GM21723 (cell line): ENCODE data around the gene SORL1-AS1.
"Not testable (repeated sequence)": the region's sequence is repeated elsewhere in the genome, so short reads cannot be mapped to it uniquely, and the experiment has no call there.

ENCODE experiments used
- ATAC-seq: cut with Tn5 transposase; IDR thresholded peaks from one replicate; pipeline ENCODE4 v1.9.1; 2021; ENCODE audit warnings: mild to moderate bottlenecking, moderate library complexity; ENCODE audit not compliant: unreplicated experiment

The SORL1-AS1 gene

DNA sequence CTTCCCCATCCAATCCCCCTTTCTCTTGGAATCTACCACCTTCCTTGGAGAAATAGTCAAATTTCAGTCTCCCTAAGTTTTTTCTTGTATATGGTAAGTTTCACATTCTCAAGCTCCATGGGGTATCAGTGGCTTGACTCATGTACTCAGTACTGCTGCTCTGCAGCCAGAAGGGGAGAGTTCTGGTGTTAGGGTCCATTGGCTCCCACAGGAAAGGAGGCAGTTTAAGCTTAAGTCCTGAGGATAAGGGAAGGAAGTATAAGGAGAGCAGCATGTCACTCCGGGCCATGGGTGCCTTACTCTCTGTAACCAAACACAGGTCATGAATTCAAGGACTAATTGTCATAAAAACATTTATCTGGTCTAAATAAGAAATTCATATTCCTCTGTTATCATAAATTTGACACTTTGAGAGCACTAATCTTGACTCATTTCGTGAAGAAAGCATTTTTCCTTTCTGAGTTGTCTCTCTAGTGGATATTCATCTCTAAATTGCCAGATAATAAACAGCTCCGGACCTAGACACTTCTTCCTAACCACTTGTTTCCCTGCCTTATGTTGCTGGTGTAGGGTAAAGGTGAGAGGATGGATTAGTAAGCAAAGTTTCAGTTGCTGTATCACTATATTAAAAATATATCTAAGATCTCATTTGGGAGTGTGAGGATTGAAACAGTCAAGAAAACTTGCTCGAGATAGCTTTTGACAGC, 20.8 kb downstream of the SORL1-AS1 start:
- ATAC-seq = no peak

DNA sequence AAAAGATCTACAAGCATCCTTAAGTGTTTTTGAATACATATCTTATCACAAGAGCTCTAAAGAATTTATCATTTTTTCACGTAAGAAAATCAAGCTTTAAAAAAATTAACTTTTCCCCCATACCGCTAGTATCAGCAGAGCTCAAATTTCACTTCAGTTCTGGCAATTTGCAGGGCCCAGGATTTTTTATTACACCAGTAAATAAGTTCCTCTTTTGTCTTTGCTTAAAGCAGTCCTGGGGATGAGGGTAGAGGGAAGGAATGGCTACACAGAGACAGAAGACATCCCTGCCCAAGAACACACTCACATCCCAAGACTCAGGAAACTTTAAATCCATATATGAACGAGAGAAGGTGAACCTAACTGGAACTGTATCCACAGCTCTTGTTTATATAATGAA, 23.2 kb downstream of the SORL1-AS1 start:
- ATAC-seq = no peak

DNA sequence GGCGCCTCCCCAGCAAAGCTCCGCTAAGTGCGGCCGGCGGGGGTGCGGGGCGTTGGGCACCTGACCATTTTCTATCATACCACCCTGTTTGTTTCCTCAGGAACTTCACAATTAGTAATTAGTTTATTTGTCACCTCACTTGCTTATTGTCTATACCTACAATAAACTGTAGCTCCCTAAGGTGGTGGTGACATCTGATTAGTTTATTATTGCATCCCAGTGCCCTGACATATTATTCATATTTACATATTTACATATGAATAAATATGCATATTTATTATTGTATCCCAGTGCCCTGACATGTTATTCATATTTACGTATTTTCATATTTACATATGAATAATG, 25.4 kb downstream of the SORL1-AS1 start:
- no peak for ATAC-seq

DNA sequence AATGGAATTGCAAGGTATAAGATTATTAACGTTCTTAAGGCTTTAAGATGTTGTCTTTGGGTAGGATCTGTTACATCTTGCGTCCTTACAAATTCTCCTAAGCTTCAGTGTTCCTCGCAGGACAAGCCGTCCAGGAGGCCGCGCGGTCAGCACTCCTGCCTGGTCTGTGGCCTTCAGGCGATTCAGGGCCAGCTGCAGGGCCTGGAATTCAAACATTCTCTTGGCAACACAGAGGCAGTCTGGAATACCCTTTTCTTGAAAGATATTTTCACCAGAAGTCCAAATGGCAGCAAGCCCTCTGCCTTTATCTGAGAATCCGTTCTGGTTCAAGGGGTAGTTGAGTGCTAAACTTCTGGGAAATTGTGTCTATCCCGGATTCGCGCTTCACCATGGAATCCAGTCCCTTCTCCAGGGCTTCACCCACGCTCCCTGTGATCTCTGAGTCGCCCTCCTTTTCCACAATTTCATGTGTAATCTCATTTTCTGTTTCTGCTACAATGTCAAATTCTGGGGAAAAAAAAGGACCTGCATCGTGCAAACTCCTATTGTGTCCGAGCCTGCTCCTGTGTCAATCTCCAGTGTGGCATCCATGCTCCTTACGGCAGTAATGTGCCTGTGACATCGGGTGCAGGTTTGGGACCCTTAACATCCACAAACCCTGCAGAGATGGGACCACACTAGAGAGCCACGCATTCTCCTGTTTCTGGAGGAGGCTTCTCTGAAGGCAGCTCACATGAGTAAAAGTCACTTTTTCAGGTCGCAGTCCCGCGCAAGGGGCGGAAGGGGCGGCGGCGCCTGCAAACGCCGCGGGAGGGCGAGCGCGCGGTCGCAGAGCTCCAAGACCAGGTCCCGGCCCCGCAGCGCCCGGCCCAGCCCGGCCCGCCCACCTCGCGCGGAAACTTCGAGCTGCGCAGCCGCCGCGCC, 26.0 kb downstream of the SORL1-AS1 start:
- ATAC-seq = peak; percentile 41

DNA sequence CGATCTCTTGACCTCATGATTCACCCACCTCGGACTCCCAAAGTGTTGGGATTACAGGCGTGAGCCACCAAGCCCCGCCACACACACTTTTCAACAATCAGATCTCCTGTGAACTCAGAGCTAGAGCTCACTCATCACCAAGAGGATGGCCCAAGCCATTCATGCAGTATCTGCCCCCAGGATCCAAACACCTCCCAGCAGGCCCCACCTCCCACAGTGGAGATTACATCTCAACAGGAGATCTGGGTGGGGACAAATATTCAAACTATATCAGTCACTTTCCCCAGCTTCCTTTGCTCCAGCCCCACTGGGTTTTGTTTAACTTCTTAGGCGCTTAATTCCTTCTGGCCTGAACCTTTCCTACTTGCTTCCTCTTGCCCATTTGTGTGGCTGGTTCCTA, 26.9 kb downstream of the SORL1-AS1 start:
- ATAC-seq = no peak

DNA sequence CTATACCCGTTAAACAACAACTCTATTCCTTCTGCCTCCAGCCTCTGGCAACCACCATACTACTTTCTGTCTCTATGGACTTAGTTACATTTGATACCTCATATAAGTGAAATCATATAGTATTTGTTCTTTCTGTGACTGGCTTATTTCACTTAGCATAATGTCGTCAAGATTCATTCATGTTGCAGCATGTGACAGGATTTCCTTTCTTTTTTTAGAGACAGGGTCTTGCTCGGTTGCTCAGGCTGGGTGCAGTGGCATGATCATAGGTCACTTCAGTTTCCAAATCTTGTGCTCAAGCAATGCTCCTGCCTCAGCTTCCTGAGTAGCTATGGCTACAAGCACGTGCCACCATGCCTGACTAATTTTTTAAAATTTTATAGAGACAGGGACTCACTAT, 30.1 kb downstream of the SORL1-AS1 start:
- no peak for ATAC-seq

DNA sequence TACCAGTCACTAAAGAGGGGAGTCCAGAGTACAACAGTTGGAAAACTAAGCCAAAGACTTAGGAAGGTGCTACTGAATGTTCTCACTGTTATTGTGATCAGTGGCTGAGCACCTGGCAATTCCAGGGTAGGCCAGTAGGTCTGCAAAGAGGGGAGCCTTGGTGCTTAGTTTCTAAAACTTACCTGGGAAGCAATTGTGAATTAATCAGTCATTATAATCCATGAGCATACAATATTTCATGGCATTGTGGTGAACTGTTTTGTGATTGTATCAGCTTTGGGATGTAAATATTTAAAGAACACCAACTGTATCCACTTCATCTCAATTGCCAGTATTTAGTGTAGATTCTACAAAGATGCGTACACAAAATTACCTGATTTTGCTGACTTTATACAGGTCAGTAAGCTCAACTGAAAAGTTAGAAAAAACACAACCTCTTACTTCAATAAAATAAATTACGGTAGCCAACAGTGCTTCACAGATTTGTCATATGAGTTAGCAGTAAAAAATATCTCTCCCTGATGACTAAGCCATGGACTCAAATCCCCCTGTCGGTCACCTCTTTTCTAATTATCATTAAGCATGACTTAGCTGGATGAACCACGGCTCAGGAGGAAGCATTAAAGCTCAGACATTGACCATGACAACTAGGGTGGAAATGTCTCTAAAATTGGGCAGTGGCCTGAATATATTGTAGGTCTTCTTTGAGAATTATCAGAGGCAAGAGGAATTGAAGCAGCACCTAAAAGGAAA, 31.4 kb downstream of the SORL1-AS1 start:
- ATAC-seq = no peak

DNA sequence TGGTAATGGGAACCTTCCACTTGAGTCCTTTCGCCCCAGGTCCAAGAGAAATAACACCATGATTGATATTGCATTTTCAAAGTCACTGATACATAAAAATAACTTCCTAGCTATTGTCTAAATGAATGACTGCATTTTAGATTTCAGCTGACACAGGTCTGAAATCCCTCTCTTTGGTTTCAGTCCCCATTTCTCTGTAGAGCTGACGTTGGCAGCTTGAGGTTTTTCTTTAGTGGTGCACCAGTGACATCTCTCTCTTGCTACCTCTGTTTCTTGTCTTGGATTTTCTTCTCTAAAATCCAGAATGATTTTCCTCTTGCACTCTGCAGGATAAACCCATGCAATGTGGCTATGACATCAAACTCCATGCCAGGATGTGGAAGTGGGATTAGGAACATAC, 32.4 kb downstream of the SORL1-AS1 start:
- ATAC-seq = no peak

DNA sequence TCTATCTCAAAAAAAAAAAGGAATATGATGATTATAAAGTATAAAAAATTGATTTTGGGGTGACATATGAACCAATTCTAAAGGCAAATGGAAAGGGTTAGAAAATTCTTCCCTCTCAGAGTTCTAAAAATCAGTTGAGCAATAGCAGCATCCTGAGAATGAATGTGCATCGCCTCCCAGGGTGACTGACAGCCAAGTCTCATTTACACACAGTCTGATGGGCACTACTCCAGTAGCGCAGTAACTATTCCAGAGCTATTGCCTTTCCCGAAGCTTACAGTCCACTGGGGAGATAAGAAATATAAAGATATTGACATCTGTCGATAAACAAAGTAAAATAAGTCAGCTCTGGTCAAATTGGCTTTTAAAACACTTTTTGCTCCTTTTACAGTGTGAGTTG, 32.9 kb downstream of the SORL1-AS1 start:
- no peak for ATAC-seq

DNA sequence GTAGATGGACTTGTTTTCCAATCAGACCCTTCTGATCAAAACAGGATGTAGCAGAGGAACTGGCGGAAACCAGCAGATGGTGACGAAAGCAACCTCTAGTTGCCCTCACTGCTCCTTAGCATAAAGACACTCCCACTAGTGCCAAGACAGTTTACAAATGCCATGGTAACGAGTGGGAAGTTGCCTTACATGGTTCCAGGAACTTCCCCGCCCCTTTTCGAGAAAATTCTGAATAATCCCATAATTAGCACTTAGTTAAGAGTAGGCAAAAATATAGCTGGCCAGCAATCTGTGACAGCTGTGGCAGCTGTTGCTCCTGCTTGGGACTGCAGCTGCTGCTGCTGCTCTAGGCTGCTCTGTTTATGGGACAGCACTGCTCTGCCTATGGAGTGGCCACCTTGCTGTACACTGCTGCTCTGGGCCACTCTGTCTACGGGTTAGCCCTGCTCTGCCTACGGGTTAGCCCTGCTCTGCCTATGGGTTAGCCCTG, 34.1 kb downstream of the SORL1-AS1 start:
- ATAC-seq = no peak

DNA sequence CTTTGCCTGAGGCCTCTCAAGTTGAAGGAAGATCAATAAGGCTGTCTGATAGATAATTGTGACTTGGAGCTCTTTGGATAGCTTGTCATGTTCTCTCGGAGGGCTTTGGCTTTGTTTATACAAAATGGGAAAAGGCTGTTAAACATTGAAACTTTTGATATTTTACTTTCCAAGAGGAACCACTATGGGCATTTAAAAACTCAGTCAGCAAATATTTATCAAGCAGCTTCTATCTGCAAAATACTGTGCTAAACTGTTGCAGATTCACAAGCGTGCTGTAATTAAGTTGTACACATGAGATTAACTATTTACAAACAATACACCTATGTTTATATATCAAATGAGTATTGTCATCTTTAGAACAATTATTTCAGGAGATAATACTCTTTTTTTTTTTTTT, 35.2 kb downstream of the SORL1-AS1 start:
- ATAC-seq = no peak

DNA sequence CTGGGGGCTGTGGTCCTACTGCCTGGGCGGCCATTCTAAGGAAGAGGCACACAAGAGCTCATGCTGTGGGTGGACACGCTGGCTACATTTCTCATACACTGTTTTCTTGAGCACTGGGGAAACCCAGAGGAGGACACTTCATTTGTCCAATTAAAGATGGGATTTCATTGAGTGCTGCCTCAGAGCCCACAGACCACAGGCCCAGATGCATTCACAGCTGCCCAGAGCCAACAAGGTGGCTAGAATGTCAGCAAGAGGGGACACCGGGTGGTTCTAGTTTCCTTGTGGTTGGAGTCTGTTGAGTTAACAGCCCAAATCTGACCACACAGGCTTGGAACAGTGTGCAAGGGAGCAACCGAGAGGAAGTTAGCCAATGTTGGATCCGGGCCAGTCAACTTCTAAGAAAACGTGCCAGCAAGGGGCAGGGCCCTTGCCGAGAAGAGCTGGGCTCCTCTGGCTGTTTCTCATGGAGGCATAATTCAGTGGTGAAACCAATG, 35.7 kb downstream of the SORL1-AS1 start:
- peak; percentile 57 for ATAC-seq

DNA sequence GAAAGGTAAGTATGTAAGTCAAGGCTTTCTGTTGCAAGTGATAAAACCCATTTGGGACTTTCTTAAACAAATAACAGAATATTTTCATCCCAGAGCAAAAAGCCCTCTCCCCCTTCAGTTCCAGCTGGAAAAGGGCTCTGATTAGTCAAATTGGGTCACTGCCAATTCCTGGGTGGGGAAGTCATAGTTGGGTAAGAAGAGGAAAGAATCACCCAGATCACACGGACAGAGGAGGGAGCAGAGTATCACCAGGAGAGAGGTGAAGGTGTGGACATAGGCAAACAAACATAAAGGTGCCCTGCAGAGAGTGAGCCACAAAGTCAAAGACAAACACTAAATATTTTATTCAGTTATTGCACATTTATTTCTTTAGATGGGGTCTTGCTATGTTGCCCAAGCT, 36.9 kb downstream of the SORL1-AS1 start:
- ATAC-seq = no peak

DNA sequence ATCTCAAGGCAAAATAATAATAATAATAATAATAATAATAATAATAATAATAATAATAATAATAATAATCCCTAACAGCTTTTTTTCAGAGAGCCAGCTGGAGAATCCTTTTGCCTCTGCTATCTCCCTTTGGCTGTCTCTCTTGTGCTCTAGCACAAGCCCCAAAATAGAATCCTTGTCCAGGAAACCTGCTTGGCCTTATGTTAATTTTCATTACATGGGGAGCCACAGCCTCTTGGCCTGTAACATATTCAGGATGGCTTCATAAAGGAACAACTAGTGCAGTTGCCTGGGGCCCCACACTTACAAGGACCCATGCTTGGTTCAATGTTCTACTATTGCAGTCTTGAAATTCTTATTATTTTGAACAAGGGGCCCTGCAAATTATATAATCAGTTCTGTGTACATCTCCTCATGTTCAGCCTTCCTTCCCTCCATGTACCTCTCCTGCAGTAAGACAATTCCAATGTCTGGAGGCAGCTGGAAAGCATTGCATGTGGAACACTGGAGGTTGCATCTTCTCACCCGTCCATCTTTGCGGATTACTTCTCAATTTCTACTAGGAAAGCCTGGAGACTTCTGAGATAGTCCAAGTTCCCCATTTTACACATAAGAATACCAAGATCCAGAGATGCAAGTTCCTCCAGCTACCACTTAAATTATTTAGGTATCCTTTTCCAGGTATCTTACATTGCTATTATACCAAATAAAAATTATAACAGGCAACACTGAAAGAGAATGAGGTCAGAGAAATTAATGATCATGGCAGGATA, 38.4 kb downstream of the SORL1-AS1 start:
- ATAC-seq = no peak

DNA sequence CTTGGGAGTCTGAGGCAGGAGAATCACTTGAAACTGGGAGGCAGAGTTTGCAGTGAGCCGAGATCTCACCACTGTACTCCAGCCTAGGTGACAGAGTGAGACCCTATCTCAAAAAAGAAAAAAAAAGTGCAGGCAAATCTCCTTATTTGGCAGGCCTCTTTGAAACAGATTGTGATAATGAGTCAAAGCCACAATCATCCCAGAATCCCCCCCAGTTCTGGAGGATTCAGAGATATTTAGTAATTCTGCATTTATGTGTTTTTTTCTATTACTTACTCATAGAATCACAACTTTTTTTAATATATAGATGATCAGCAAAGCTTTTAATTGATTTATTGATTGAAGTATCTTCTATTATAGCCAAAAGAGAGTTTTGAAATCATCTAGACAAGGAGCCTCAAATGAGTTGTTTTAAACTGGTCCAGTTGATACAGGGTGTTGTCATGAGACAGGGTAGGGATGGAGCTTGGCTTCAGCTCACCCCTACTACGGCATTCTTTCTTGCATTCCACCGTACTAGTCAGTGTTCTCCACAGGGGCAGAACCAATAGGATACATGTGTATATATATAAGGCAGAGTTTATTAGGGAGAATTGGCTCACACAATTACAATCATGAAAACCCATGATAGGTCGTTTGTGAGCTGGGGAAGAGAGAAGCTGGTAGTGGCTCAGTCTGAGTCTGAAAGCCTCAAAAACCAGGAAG, 39.9 kb downstream of the SORL1-AS1 start:
- ATAC-seq = no peak

DNA sequence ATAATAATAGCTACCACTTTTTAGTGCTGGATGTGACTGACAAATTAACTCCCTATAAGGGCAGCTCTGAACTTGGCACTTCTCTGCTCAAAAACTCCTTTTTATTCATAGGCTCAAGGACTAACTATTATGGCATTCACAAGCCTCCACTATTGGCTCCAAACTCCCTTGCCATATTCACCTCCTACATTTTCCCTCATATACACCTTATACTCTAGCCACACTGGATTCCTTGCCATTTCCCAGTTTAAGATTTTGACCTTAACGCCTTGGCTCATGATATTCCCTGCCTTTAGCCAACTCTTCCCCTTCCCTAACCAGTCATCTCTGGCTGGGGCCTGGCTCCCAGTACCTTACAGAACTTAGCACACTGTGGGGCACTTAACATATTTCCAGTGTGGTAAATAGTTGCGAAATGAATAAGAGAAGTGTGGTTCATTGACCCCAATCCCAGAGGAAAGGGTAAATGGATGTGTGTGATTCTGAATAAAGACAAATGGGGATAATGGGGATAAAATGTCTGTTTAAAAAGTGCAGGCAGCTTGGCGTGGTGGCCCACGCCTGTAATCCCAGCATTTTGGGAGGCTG, 40.7 kb downstream of the SORL1-AS1 start:
- no peak for ATAC-seq

DNA sequence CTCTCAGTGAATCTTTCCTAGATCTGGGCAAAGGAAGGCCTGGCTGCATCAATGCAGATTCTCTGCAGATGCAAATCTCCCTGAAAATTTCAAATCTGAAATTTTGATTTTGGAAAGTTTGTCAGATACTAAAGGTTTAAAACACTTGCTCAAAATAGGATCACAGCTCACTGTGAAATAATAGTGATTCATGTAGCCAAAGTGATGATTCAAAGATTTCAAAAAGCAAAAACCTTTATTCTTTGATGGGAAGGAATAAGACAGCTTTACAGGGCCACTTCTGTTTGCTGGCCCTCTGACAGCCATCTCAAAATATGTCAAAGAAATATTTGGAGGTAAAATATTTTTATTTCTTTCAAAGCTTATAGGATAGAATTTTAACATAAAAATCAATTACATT, 41.4 kb downstream of the SORL1-AS1 start:
- not testable (repeated sequence) for ATAC-seq

DNA sequence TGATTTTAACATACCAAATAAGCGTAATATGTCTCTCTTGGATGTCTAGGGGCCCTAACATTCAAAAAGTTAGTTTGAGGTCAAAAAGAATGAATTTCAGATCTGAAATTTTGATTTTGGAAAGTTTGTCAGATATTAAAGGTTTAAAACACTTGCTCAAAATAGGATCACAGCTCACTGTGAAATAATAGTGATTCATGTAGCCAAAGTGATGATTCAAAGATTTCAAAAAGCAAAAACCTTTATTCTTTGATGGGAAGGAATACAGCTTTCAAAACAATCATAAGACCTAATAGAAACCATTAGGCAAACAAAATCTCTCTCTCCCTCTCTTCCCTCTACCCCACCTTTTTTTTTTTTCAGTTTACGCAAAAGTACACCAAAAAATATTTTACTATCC, 42.7 kb downstream of the SORL1-AS1 start:
- not testable (repeated sequence) for ATAC-seq

DNA sequence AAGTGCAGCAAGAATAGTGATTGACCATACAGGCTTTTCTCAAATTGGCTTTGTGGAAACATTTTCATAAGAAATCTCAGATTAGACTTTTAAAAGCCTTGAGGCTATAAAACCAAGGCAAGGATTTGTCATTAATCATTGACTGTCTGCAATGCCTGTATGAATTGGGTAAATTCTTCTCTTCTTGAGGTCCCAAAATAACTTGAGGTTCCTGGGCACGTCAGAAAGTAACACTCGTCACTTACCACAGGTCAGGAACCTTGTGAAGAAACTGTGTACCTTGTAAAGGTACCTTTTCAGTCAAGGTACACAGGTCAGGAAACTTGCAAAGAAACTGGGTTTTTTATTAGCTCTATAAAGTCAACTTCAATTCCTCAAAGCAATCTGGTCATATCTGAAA, 43.9 kb downstream of the SORL1-AS1 start:
- no peak for ATAC-seq

DNA sequence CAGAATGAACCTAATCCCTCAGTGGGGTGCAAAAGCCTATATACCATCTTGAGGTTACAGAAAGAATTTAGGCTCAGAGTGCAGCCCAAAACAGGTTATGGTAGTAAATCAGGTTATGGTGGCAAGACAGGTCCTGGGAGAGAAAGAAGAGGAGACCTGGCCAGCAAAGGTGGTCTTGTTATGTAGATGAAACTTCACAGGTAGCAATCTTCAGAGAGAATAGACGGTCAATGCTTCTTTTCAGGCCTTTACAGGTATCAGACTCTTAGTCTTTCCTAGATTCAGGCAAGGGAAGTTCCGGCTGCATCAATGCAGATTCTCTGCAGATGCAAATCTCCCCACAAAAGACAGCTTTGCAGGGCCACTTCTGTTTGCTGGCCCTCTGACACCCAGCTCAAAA, 46.5 kb downstream of the SORL1-AS1 start:
- ATAC-seq = no peak
